Peyer's patch (tissue), 4 donors: ENCODE measurements around the gene FGA. TPM values are rescaled to one million over a fixed set of nuclear protein-coding genes. Genes with fewer than 3 reads are reported as not detected.
"Not testable (repeated sequence)": the region's sequence is repeated elsewhere in the genome, so short reads cannot be mapped to it uniquely, and the experiment has no call there.

ENCODE experiments used
- DNase-seq, 3 donors: peaks; one replicate each; pipeline ENCODE4 v3.0.0-alpha.2; 2017 to 2019
- H3K27ac ChIP-seq, 4 donors: fragments of 200-600 bp; sonication (generic); one replicate each; pipeline ENCODE4 v1.5.1; 2016 to 2019
- H3K27me3 ChIP-seq, 2 donors: fragments of 200-600 bp; sonication (generic); one replicate each; pipeline ENCODE4 v1.5.1; 2019
- H3K36me3 ChIP-seq, 3 donors: fragments of 200-600 bp; sonication (generic); one replicate each; pipeline ENCODE4 v1.5.1; 2016 to 2019
- H3K4me1 ChIP-seq, 4 donors: fragments of 200-600 bp; sonication (generic); one replicate each; pipeline ENCODE4 v1.5.1; 2016 to 2019
- H3K4me3 ChIP-seq, 4 donors: fragments of 200-600 bp; sonication (generic); 1 replicate in 3 of 4; 2 replicates in 1 of 4; pipeline ENCODE4 v1.5.1; 2016 to 2019; ENCODE audit warnings: mild to moderate bottlenecking in 1 of 4
- H3K9me3 ChIP-seq, 4 donors: fragments of 200-600 bp; sonication (generic); one replicate each; pipeline ENCODE4 v1.5.1; 2016 to 2019; ENCODE audit warnings: mild to moderate bottlenecking in 1 of 4
- CTCF ChIP-seq, 6 experiments: fragments of 450-650 bp in 4 of 6; fragments of 200-600 bp in 2 of 6; sonication (generic) in 1 of 6; IDR thresholded peaks; one replicate each; pipeline ENCODE4 v1.5.1; 2017 to 2019; ENCODE audit warnings: antibody characterized with exemption in 6 of 6, mild to moderate bottlenecking in 3 of 6, moderate library complexity in 1 of 6
- POLR2A ChIP-seq, 2 donors: fragments of 450-650 bp; IDR thresholded peaks; one replicate each; pipeline ENCODE4 v1.5.1; 2017; ENCODE audit warnings: antibody characterized with exemption in 2 of 2, mild to moderate bottlenecking in 2 of 2, moderate library complexity in 2 of 2
- total RNA-seq, 4 donors: library from RNA; depleted of rRNA; stranded (reverse); fragments of >200 nt; gene quantifications; one replicate each; pipeline ENCODE4 v1.1.0, GENCODE V29; 2016

Gene FGA
- total RNA-seq, 4 donors from 2014 or later: not detected

- TF ChIP-seq POLR2A (IDR thresholded peaks at IDR 0.05) (no peak), CTCF (IDR thresholded peaks at IDR 0.05) (no peak)
- Histone ChIP-seq H3K27ac (no peak overlapping the region), H3K4me3 (no peak overlapping the region), H3K4me1 (no peaks in the 10 kb centered on the region), H3K9me3 (no peaks in the 10 kb centered on the region), H3K27me3 (no peaks in the 10 kb centered on the region), H3K36me3 (no peaks in the 10 kb centered on the region)
- DNase-seq: no peak
These were observed 7.5 kb upstream of the FGA start for GRCh38 chr4:154597798-154598774.

- not testable (repeated sequence) for H3K36me3 ChIP-seq, H3K9me3 ChIP-seq, DNase-seq, H3K4me1 ChIP-seq, H3K27me3 ChIP-seq, H3K27ac ChIP-seq, H3K4me3 ChIP-seq
These were observed 6.7 kb upstream of the FGA start for GRCh38 chr4:154597281-154597680.

- H3K9me3 ChIP-seq: no peaks in the 10 kb centered on the region
- TF ChIP-seq CTCF (IDR thresholded peaks at IDR 0.05) (no peak), POLR2A (IDR thresholded peaks at IDR 0.05) (no peak)
- H3K36me3 ChIP-seq: no peaks in the 10 kb centered on the region
- H3K27ac ChIP-seq: no peak overlapping the region
- DNase-seq: no peak
- H3K4me1 ChIP-seq: no peaks in the 10 kb centered on the region
- no peak overlapping the region for H3K4me3 ChIP-seq
- H3K27me3 ChIP-seq: no peaks in the 10 kb centered on the region
These were observed 5.3 kb upstream of the FGA start for GRCh38 chr4:154595807-154596206.

- H3K9me3 ChIP-seq, H3K27me3 ChIP-seq, H3K36me3 ChIP-seq, H3K27ac ChIP-seq, DNase-seq, H3K4me1 ChIP-seq, H3K4me3 ChIP-seq: not testable (repeated sequence)
These were observed 3.8 kb upstream of the FGA start for GRCh38 chr4:154594343-154594742.

GRCh38 chr4:154593868-154594267 is 3.3 kb upstream of the FGA start:
- no peak for TF ChIP-seq CTCF (IDR thresholded peaks at IDR 0.05)
- TF ChIP-seq POLR2A (IDR thresholded peaks at IDR 0.05): no peak
- Histone ChIP-seq H3K9me3 (no peaks in the 10 kb centered on the region), H3K36me3 (no peaks in the 10 kb centered on the region), H3K27me3 (no peaks in the 10 kb centered on the region), H3K4me1 (no peaks in the 10 kb centered on the region), H3K27ac (no peak overlapping the region), H3K4me3 (no peak overlapping the region)
- no peak for DNase-seq

- no peaks in the 10 kb centered on the region for H3K9me3 ChIP-seq
- no peak overlapping the region for H3K27ac ChIP-seq
- H3K4me3 ChIP-seq: no peak overlapping the region
- TF ChIP-seq CTCF (IDR thresholded peaks at IDR 0.05) (no peak), POLR2A (IDR thresholded peaks at IDR 0.05) (no peak)
- H3K4me1 ChIP-seq: no peaks in the 10 kb centered on the region
- no peak for DNase-seq
- no peaks in the 10 kb centered on the region for H3K27me3 ChIP-seq
- H3K36me3 ChIP-seq: no peaks in the 10 kb centered on the region
These were observed 1.3 kb upstream of the FGA start for GRCh38 chr4:154591890-154592289.
